Activated CD8-positive, alpha-beta T cell treated with anti-CD3 and anti-CD28 coated beads for 36 hours (primary cell): ENCODE data around the gene MIAT. TPM values are rescaled to one million over a fixed set of nuclear protein-coding genes. Genes with fewer than 3 reads are reported as not detected.

Experiments used
- ATAC-seq: fragments of 200-7000 bp; cut with Tn5 transposase; one replicate; pipeline ENCODE4 v1.10.0; 2021; ENCODE audit warnings: mild to moderate bottlenecking, moderate library complexity
- CTCF ChIA-PET: fragments of 350-600 bp; sonication (Branson Sonifier 250); formaldehyde crosslinking; loops from one replicate; lab custom pipeline; 2021; ENCODE audit warnings: antibody characterized with exemption; lab: Charles Lee
- POLR2A ChIA-PET: fragments of 350-600 bp; sonication (Branson Sonifier 250); formaldehyde crosslinking; loops from one replicate; lab custom pipeline; 2021; ENCODE audit warnings: antibody characterized with exemption; lab: Charles Lee
- DNase-seq: peaks from one replicate; pipeline ENCODE4 v3.0.0-alpha.2; 2020
- H3K27ac Mint-ChIP-seq: one replicate; pipeline ENCODE4 v1.8.0; 2021; ENCODE audit warnings: mild to moderate bottlenecking, mixed read lengths
- H3K27me3 Mint-ChIP-seq: one replicate; pipeline ENCODE4 v1.8.0; 2021; ENCODE audit warnings: mixed read lengths
- H3K36me3 Mint-ChIP-seq: one replicate; pipeline ENCODE4 v1.8.0; 2021; ENCODE audit warnings: low read depth, mixed read lengths
- H3K4me1 Mint-ChIP-seq: one replicate; pipeline ENCODE4 v1.8.0; 2021; ENCODE audit warnings: low read depth, mixed read lengths
- H3K4me3 Mint-ChIP-seq: one replicate; pipeline ENCODE4 v1.8.0; 2021; ENCODE audit warnings: mild to moderate bottlenecking, moderate library complexity, mixed read lengths
- H3K9me3 Mint-ChIP-seq: one replicate; pipeline ENCODE4 v1.8.0; 2021; ENCODE audit warnings: mixed read lengths
- CTCF ChIP-seq: fragments of 200-600 bp; IDR thresholded peaks from one replicate; pipeline ENCODE4 v1.8.0; 2022; ENCODE audit warnings: antibody characterized with exemption, mild to moderate bottlenecking
- intact Hi-C: fragments of 100-400 bp; cut with micrococcal nuclease; formaldehyde crosslinking; loops from one replicate; pipeline ENCODE4 v1.10.0; 2022
- total RNA-seq, 2 experiments: library from RNA; stranded (reverse); gene quantifications; one replicate each; pipeline ENCODE4 v1.2.3, GENCODE V29; 2021

Gene MIAT
- total RNA-seq, 2 experiments from 2014 or later = 11.6 to 11.9 TPM

GRCh38 chr22:26684168-26684567, 26.8 kb downstream of the MIAT start:
- no peaks in the 10 kb centered on the region for H3K9me3 Mint-ChIP-seq
- peaks cover 23% of the 10 kb centered on the region for H3K4me1 Mint-ChIP-seq
- no peak overlapping the region for H3K27ac Mint-ChIP-seq
- intact Hi-C loops = no loop called here
- no peak for ATAC-seq
- H3K4me3 Mint-ChIP-seq = no peak overlapping the region
- H3K36me3 Mint-ChIP-seq = peaks cover 32% of the 10 kb centered on the region
- POLR2A ChIA-PET = no interaction called here
- TF ChIP-seq CTCF = no peak
- no peak for DNase-seq
- CTCF ChIA-PET = no interaction called here
- no peaks in the 10 kb centered on the region for H3K27me3 Mint-ChIP-seq

DNA sequence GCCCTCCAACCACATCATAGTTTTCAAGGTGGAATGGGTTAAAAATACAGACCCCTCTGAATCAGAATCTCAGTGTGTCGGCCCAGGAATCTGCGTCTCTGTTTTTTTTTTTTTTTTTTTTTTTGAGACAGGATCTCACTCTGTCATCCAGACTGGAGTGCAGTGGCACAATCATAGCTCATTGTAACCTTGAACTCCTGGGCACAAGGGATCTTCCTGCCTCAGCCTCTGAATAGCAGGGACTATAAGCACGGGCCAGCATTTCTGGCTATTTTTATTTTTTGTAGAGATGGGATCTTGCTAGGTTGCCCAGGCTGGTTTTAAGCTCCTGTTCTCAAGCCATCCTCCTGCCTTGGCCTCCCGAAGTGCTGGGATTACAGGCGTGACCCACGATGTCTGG, 28.2 kb downstream of the MIAT start:
- H3K27me3 Mint-ChIP-seq = no peaks in the 10 kb centered on the region
- ATAC-seq (no peak), DNase-seq (no peak)
- H3K27ac Mint-ChIP-seq = no peak overlapping the region
- ChIA-PET POLR2A (no interaction called here), CTCF (no interaction called here)
- peaks cover 30% of the 10 kb centered on the region for H3K36me3 Mint-ChIP-seq
- peaks cover 28% of the 10 kb centered on the region for H3K4me1 Mint-ChIP-seq
- H3K4me3 Mint-ChIP-seq = no peak overlapping the region
- intact Hi-C loops = no loop called here
- H3K9me3 Mint-ChIP-seq = no peaks in the 10 kb centered on the region
- no peak for TF ChIP-seq CTCF

DNA sequence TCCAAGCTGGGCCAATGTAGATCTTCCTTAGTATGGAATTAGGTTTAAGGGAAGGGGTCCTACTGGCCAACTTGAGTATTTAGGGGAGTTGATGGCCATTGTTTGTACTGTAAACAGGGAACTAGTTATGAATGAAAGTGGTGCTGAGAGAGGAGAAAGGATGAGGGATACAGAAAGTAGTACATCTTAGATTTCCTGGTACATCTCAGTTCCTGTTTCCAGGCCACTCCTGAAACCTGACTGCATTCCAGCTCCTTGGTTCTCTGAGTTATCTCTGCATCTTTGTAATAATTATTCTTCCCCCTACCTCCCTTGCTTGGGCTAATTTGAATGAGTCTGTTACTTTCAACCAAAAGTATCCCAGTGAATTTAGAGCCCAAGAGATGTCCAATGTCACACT, 30.1 kb downstream of the MIAT start:
- DNase-seq = no peak
- Mint-ChIP-seq H3K4me1 (peaks cover 40% of the 10 kb centered on the region), H3K27me3 (no peaks in the 10 kb centered on the region), H3K4me3 (no peak overlapping the region), H3K9me3 (no peaks in the 10 kb centered on the region), H3K36me3 (peaks cover 21% of the 10 kb centered on the region), H3K27ac (no peak overlapping the region)
- no peak for TF ChIP-seq CTCF
- ChIA-PET POLR2A (no interaction called here), CTCF (no interaction called here)
- no peak for ATAC-seq
- intact Hi-C loops = no loop called here

- ChIA-PET POLR2A (no interaction called here), CTCF (interaction anchor here (1.0 kb wide), 2 partner anchors 11 to 15 kb away, joined by 3 to 4 read pairs; no protein-coding TSS in a partner anchor)
- Mint-ChIP-seq H3K4me3 (no peak overlapping the region), H3K27ac (no peak overlapping the region), H3K27me3 (no peaks in the 10 kb centered on the region), H3K9me3 (no peaks in the 10 kb centered on the region), H3K36me3 (peaks cover 25% of the 10 kb centered on the region), H3K4me1 (peaks cover 32% of the 10 kb centered on the region)
- no peak for ATAC-seq
- intact Hi-C loops = no loop called here
- no peak for TF ChIP-seq CTCF
- DNase-seq = no peak
Observed at GRCh38 chr22:26689513-26690301, 32.3 kb downstream of the MIAT start.

DNA sequence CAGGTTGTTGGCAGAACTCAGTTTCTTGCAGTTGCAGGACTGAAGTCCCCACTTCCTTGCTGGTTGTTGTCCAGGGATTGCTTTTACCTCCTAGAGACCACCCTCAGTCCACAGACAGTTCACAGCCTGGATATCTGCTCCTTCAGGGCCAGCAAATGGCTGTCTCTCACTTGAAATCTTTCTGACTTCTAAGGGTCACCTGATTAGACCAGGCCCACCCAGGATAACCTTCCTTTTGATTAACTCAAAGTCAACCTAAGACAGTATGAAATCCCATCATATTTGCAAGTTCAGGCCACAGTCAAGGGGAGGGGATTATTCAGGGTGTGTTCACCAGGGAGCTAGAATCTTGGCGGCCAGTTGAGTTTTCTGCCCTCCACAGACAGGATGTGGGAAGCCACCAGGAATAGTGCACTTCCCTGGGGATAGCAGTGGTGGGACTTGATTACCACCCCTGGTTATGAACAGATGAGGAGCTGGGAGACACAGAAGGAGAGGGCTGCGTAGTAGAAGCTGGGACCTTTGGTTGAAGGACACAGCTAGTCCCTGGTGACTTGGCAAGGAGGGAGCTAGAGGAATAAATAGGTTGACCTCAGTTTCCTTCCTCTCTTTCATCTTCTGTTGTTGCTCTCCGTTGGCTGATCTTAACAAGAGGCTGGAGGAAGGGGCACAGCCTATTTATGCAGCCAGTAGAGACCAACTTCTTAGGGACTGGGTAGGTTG, 33.4 kb downstream of the MIAT start:
- Mint-ChIP-seq H3K4me1 (peaks cover 32% of the 10 kb centered on the region), H3K27ac (no peak overlapping the region), H3K9me3 (no peaks in the 10 kb centered on the region), H3K27me3 (no peaks in the 10 kb centered on the region), H3K4me3 (no peak overlapping the region), H3K36me3 (peaks cover 32% of the 10 kb centered on the region)
- no peak for DNase-seq
- intact Hi-C loops = no loop called here
- ChIA-PET CTCF (interaction anchor here (0.9 to 2.1 kb wide), 2 partner anchors 10 to 12 kb away, joined by 3 to 13 read pairs; no protein-coding TSS in a partner anchor), POLR2A (no interaction called here)
- no peak for TF ChIP-seq CTCF
- no peak for ATAC-seq
